Gastrocnemius medialis (tissue), 4 donors: ENCODE results near the gene LINC00632. TPM values are rescaled to one million over a fixed set of nuclear protein-coding genes. Genes with fewer than 3 reads are reported as not detected.
A peak's percentile ranks its signal among the peaks of the same experiment; 100 is the strongest.
"Not testable (repeated sequence)": the region's sequence is repeated elsewhere in the genome, so short reads cannot be mapped to it uniquely, and the experiment has no call there.

Experiments
- ATAC-seq, 2 donors: fragments of 150-250 bp; one replicate each; pipeline ENCODE4 v1.9.1; 2016
- DNase-seq, 2 donors: peaks; one replicate each; pipeline ENCODE4 v3.0.0-alpha.2; 2019
- H3K27ac ChIP-seq, 4 donors: fragments of 200-600 bp; sonication (generic); 1 replicate in 1 of 4; 2 replicates in 3 of 4; pipeline ENCODE4 v1.5.1; 2016 to 2018; ENCODE audit warnings: mild to moderate bottlenecking in 2 of 4, moderate library complexity in 1 of 4
- H3K27me3 ChIP-seq, 3 donors: fragments of 200-600 bp; sonication (generic) in 2 of 3; 1 replicate in 1 of 3; 2 replicates in 2 of 3; pipeline versions ENCODE4 v1.5.1 to v1.6.0; 2016 to 2019; ENCODE audit warnings: mild to moderate bottlenecking in 1 of 3, moderate library complexity in 1 of 3
- H3K36me3 ChIP-seq, 2 donors: fragments of 200-600 bp; sonication (generic) in 1 of 2; one replicate each; pipeline ENCODE4 v1.5.1; 2017 to 2018
- H3K4me1 ChIP-seq, 2 donors: fragments of 200-600 bp; sonication (generic) in 1 of 2; one replicate each; pipeline ENCODE4 v1.5.1; 2016 to 2017; ENCODE audit warnings: mild to moderate bottlenecking in 2 of 2
- H3K4me3 ChIP-seq, 4 donors: fragments of 200-600 bp; sonication (generic) in 3 of 4; 1 replicate in 1 of 4; 2 replicates in 3 of 4; pipeline ENCODE4 v1.5.1; 2016 to 2019; ENCODE audit warnings: mild to moderate bottlenecking in 2 of 4
- H3K9me3 ChIP-seq, 3 donors: fragments of 200-600 bp; sonication (generic) in 2 of 3; 1 replicate in 1 of 3; 2 replicates in 2 of 3; pipeline ENCODE4 v1.5.1; 2016 to 2019
- POLR2A ChIP-seq, 2 donors: fragments of 450-650 bp; IDR thresholded peaks; one replicate each; pipeline ENCODE4 v1.6.1; 2017; ENCODE audit warnings: antibody characterized with exemption in 2 of 2, mild to moderate bottlenecking in 2 of 2, moderate library complexity in 2 of 2
- in situ Hi-C, 4 donors: fragments of 200-750 bp; cut with MboI; loops; one replicate each; pipeline versions ENCODE4 v1.15.0 to v1.8.0; 2017; ENCODE audit warnings: low sequenced_read_pairs in 4 of 4
- intact Hi-C: fragments of 100-400 bp; cut with DNase I; formaldehyde crosslinking; loops from one replicate; pipeline ENCODE4 v1.15.1; 2023; ENCODE audit warnings: low total_unique reads
- total RNA-seq, 4 donors: library from RNA; depleted of rRNA; stranded (reverse); fragments of >200 nt; gene quantifications; one replicate each; pipeline versions ENCODE4 v1.1.0 to v1.2.3, GENCODE V29; 2016
- TF ChIP-seq, protein P1 (sequence below), 5 experiments: fragments of 450-650 bp in 3 of 5; fragments of 200-600 bp in 2 of 5; sonication (generic) in 2 of 5; IDR thresholded peaks in 4 of 5; conservative IDR thresholded peaks in 1 of 5; 1 replicate in 4 of 5; 2 replicates in 1 of 5; pipeline ENCODE4 v1.5.1; 2016 to 2019; ENCODE audit warnings: antibody characterized with exemption in 5 of 5, mild to moderate bottlenecking in 3 of 5, moderate library complexity in 3 of 5

LINC00632 gene
- 1 to 10 TPM; 3.8 to 8.4 (median 4.9) TPM for total RNA-seq

DNA sequence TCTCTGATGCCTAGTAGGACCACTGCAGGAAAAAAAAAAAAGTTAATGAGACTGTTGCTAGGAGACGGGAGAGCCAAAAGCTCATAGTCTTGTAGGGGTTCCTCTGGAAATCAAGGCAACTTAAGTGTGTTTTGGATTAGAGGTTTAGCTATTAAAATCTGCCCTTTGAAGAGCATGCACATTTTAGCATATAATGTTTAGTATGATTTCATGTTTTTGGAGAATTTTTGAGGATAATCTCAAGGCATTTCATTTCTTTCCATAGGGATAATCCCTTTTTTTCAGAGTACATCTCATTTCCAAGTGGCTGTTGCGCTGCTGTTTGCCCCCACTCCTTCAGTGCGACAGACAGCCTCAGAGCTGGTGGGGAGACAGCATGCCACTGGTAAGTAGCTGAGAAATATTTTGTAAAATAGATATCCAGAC, at the start of gene LINC00632:
LINC00632 (plus strand) TSS at position 339 of the 426 bp plus-strand sequence.
- ATAC-seq, result no peak
- Histone ChIP-seq H3K4me1 (no peaks in the 10 kb centered on the region), H3K9me3 (no peaks in the 10 kb centered on the region), H3K4me3 (no peak within 1 kb of the TSS), H3K27ac (no peak within 1 kb of the TSS), H3K27me3 (peaks cover 0 to 2% (median 0%) of the 10 kb centered on the region in 3 donors), H3K36me3 (no peaks in the 10 kb centered on the region)
- no peak for TF ChIP-seq POLR2A (IDR thresholded peaks at IDR 0.05)
- TF ChIP-seq, protein P1, sequence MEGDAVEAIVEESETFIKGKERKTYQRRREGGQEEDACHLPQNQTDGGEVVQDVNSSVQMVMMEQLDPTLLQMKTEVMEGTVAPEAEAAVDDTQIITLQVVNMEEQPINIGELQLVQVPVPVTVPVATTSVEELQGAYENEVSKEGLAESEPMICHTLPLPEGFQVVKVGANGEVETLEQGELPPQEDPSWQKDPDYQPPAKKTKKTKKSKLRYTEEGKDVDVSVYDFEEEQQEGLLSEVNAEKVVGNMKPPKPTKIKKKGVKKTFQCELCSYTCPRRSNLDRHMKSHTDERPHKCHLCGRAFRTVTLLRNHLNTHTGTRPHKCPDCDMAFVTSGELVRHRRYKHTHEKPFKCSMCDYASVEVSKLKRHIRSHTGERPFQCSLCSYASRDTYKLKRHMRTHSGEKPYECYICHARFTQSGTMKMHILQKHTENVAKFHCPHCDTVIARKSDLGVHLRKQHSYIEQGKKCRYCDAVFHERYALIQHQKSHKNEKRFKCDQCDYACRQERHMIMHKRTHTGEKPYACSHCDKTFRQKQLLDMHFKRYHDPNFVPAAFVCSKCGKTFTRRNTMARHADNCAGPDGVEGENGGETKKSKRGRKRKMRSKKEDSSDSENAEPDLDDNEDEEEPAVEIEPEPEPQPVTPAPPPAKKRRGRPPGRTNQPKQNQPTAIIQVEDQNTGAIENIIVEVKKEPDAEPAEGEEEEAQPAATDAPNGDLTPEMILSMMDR (IDR thresholded peaks at IDR 0.05 in 4 of 5, conservative IDR thresholded peaks at IDR 0.05 in 1 of 5), result no peak
- in situ Hi-C loops, result no loop called here
- DNase-seq, result no peak
- intact Hi-C loops, result no loop called here

DNA sequence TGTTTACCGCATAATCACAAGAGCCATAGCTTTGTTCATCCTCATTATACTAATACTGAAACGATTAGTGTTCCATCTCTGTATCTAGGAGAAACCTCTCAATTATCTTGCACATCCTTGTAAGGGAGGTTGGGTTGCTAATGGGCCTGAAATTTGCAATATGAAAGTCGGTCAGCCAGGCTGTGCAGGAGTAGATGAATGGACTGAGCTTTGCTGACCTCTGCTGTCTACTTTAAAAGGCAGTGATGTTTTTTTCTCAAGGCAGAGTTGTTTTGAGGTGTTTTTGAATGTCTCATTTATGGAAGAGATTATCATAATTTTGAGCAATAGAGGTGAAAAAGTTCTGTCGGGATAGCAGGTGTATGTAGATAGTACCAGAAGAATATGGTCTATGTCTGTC, 47.9 kb upstream of the LINC00632 start:
- in situ Hi-C loops, result loop anchor here in 1 of 4 donors (25.0 kb wide), 1 partner anchor 599 kb away; no protein-coding TSS in a partner anchor
- no peak for ATAC-seq

DNA sequence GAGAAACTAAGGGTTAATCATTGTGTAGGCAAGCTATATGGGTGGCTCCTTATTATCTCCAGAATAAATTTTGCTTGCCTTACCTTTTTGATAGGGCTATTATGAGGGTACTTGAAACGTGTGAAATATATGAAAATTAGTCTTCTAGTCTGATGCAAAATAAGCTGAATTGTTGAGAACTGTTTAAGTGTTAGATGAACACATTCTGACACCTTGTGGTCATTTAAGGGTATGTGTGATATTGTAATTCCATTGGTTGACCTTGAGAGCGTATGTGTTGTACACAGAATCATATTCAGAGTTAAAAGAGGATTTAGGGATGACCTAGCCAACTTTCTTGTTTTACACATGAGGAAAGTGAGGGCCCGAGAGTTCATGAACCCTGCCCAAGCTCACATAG, 44.6 kb upstream of the LINC00632 start:
- no peak for DNase-seq
- Histone ChIP-seq H3K27ac (no peak overlapping the region), H3K36me3 (no peaks in the 10 kb centered on the region), H3K4me3 (no peak overlapping the region), H3K9me3 (no peaks in the 10 kb centered on the region), H3K4me1 (no peaks in the 10 kb centered on the region), H3K27me3 (no peaks in the 10 kb centered on the region)
- no peak for TF ChIP-seq POLR2A (IDR thresholded peaks at IDR 0.05)
- TF ChIP-seq, protein P1 (IDR thresholded peaks at IDR 0.05 in 4 of 5, conservative IDR thresholded peaks at IDR 0.05 in 1 of 5), result peak in 1 of 5 experiments; percentile 17
- in situ Hi-C loops, result loop anchor here in 1 of 4 donors (25.0 kb wide), 1 partner anchor 603 kb away; no protein-coding TSS in a partner anchor
- ATAC-seq, result no peak
- intact Hi-C loops, result no loop called here

More for the DNA sequence above, 47.9 kb upstream of the LINC00632 start:
- H3K27me3 ChIP-seq, result no peaks in the 10 kb centered on the region
- no peak overlapping the region for H3K4me3 ChIP-seq
- TF ChIP-seq POLR2A (IDR thresholded peaks at IDR 0.05), result no peak
- TF ChIP-seq, protein P1 (IDR thresholded peaks at IDR 0.05 in 4 of 5, conservative IDR thresholded peaks at IDR 0.05 in 1 of 5), result no peak
- no peaks in the 10 kb centered on the region for H3K36me3 ChIP-seq
- no peaks in the 10 kb centered on the region for H3K9me3 ChIP-seq
- H3K4me1 ChIP-seq, result no peaks in the 10 kb centered on the region
- DNase-seq, result no peak
- H3K27ac ChIP-seq, result no peak overlapping the region
- intact Hi-C loops, result no loop called here

DNA sequence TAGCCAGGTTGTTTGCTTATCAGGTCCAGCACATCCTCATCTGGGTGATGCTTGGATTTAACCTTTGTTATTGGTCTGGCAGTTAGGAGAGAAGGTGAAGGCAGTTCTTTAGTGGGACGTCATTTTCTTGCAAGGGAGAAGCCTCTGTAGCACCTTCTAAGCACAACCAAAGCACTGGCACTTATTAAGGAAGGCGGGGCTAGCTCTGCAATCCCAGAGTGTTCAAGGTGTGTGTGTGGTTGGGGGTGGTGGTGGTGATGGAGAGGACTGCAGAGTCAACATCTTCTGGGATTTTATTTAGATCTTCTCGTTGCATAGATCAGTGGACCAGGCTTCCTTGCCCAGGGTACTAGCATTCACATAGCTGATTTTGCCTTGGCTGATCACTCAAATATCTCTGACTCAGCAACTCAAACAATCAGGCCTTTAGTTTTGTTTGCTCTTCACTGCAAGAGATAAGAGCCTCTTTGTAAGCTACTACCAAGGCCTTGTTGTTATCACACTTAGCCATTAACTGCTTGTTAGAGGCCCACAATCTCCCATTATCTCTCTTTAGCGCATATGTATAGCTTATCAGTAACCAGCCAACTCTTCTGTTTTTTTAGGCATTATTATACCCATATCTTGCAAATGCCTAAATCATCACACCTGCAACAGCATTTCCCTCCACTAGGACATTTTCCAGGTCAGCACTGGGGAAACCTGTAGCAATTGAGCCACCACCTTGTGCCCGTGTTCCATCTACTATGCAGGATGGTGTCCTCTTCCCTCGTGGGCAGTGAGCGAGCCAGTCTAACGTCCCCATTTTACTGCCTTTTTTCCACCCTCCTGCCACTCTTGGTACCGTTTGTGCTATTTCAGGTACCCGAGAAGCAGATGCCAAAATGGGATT, 36.5 kb upstream of the LINC00632 start:
- Histone ChIP-seq H3K36me3 (no peaks in the 10 kb centered on the region), H3K27ac (no peak overlapping the region), H3K27me3 (no peaks in the 10 kb centered on the region), H3K9me3 (no peaks in the 10 kb centered on the region), H3K4me1 (no peaks in the 10 kb centered on the region), H3K4me3 (no peak overlapping the region)
- ATAC-seq, result no peak
- intact Hi-C loops, result no loop called here
- DNase-seq, result no peak
- in situ Hi-C loops, result loop anchor here in 1 of 4 donors (25.0 kb wide), 1 partner anchor 611 kb away; no protein-coding TSS in a partner anchor
- no peak for TF ChIP-seq POLR2A (IDR thresholded peaks at IDR 0.05)

DNA sequence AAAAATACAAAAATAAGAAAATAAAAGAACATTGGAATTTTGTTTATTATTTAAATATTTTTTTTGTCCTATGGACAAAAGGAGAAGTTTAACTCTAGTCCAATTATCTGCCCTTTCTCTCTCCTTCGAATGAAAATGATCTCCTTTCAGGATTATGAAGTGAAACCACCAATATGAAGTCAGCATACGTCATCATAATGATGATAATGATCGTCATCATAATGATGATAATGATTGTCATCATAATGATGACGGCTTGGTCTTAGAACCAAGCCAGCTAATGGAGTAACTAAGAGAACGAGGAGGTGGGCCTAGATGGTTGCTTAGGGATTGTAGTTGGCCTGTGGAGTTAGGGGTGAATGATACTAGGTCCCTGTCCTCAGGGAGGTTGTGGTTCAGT, 21.9 kb upstream of the LINC00632 start:
- Histone ChIP-seq H3K27ac (no peak overlapping the region), H3K36me3 (no peaks in the 10 kb centered on the region), H3K9me3 (no peaks in the 10 kb centered on the region), H3K4me3 (no peak overlapping the region), H3K4me1 (no peaks in the 10 kb centered on the region), H3K27me3 (no peaks in the 10 kb centered on the region)
- DNase-seq (no peak), ATAC-seq (no peak)
- TF ChIP-seq, protein P1 (IDR thresholded peaks at IDR 0.05 in 4 of 5, conservative IDR thresholded peaks at IDR 0.05 in 1 of 5), result no peak
- TF ChIP-seq POLR2A (IDR thresholded peaks at IDR 0.05), result no peak
- intact Hi-C loops, result no loop called here
- in situ Hi-C loops, result no loop called here

DNA sequence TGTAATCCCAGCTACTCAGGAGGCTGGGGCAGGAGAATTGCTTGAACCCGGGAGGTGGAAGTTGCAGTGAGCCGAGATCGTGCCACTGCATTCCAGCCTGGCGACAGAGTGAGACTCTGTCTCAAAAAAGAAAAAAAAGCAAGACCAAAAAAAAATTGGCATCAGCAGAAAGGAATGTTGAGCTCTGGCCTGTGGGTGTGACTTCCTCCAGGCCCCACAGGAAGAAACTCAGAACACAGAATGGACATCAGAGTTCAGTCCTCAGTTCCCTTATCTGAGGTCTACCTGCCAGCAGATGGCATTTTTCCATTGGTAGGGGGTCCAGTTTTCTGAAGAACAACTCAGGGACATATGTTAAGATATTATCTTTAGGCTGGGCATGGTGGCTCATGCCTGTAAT, 18.0 kb upstream of the LINC00632 start:
- H3K4me1 ChIP-seq, DNase-seq, H3K9me3 ChIP-seq, in situ Hi-C loops, H3K27ac ChIP-seq, H3K36me3 ChIP-seq, H3K4me3 ChIP-seq, intact Hi-C loops, H3K27me3 ChIP-seq, ATAC-seq: not testable (repeated sequence)
